T1000 (cell line): Measurements from ENCODE around the gene ABCB9.
"Not testable (repeated sequence)": the region's sequence is repeated elsewhere in the genome, so short reads cannot be mapped to it uniquely, and the experiment has no call there.

ENCODE experiments used
- DNase-seq: peaks from one replicate; lab custom pipeline; 2025; ENCODE audit warnings: mixed read lengths; lab: John Stamatoyannopoulos, UW

ABCB9 gene

GRCh38 chr12:122965851-122966742 is at the start of gene ABCB9:
Gene ABCB9, minus strand, starts transcription at chr12:122966463. Its CDS starts 6,228 bp downstream, at chr12:122960235.
- DNase-seq = peak; percentile 100

- DNase-seq = not testable (repeated sequence)
Measured at GRCh38 chr12:123014473-123014872, 48.2 kb upstream of the ABCB9 start.

DNA sequence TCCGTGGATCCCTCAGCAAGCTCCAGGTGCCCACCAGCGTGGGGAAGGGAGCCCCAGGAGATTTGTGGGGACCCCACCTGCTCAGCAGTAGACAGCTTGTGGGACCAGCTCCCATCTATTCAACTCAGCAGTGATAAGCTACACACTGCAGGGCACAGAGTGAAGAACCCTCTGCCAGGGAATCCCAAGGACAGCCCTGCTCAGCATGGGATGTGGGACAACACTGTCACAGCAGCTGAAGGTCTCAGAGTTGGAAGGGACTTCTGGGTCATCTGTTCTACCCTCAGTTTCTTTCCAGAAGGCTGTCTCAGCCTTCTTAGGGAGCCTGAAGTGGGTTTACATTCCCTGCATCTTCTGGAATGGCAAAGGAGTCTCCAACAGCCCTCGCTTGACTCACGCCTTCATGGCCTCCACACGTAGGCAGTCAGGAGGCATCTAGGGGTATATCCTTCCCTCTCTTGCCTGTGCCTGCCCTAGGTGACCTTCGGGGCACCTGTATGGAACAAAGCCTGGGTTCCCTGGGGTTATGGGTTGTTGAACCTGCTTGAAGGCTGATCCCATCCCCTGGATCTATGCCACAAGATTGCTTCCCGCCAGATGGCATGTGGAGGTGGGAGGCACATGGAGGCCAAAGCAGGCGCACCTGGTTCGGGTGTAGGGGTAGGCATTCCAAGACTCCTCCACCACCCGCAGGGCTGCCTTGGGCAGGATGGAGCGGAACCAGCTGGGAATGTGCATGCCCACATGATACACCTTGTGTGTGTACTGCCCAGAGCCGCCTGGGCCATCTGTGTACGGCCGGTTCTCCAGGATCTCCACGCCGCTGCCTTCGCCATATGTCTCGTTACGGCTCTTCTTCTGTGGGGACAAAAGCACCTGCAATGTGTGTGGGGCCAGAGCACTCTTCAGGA is 47.2 kb upstream of the ABCB9 start:
- no peak for DNase-seq

- no peak for DNase-seq
Measured at GRCh38 chr12:123011701-123012100, 45.4 kb upstream of the ABCB9 start.

DNA sequence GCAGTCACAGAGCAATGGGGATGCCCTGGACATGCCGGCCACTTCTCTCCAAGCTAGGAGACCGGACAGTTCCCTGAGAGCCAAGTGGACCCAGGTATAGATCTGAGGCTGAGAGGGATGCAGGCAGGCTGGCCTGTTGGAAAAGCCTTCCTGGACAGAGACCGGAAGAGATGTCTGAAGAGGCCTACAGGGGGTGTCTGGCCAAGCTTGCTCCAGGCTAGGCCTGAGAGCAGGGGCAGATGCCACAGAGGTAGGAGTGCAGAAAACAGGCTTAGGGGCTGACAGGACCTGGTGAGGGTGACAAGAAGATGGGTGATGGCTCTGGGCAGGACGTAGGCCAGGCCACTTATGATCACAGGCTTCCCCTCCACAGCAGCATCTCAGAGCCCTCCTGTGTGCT is 44.4 kb upstream of the ABCB9 start:
- no peak for DNase-seq

DNA sequence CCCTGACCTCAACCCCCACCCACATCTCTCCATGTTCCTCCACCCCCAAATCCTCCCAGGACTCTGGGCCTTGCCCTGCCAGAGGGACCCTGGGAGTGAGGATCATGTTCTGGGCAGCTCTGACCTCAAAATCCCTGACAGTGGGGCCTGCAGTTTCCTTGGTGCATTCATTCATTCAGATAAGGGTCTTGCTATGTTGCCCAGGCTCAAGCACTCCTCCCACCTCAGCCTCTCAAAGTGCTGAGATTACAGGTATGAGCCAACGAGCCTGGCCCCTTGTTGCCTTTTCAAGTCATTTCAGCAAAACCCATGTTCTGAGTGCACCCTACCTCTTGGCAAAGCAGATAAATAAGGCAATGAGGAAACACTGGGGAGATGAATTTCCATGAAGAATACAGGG is 43.8 kb upstream of the ABCB9 start:
- no peak for DNase-seq

DNA sequence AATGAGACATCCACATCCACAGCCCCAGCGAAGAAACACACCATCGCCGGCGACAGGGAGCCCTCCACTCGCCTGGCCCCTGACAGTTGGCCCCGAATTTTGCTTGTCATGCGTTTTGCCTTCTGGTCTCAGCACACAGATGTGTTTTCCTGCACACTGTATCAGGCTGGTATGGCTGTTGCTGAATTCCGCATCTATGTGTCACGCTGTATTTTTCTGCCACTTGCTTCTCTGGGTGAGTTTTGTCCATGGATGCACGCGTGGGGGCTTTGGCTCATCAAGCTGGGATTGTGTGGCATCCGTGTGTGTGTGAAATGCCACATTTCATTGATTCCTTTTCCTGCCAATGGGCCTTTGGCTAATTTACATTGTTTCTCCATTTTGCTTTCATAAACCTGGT is 40.7 kb upstream of the ABCB9 start:
- no peak for DNase-seq

DNA sequence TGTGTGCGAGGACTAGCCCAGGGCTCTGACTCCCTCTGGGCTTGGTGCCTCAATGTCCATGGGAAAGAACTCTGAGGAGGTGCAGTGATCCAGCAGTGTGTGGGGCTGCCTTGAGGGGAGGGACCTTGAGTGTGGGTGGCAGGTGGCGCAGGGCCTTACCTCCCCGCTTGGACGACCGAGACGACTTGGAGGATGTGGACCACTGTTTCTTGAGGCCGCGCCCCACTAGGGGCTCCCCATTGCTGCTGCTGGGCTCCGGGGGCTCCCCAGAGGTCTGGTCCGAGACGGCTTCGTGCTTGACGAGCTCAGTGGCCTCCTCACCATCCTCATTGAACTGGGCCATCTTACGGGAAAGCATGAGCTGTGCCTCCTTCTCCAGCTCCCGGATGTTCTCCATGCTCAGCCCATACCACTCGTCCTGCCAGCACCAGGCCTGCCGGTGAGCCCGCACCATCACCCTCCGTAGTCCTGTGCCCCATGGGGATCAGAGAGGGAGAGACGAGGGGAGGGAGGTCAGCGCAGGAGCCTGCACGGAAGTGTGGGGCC is 38.9 kb upstream of the ABCB9 start:
- no peak for DNase-seq

DNA sequence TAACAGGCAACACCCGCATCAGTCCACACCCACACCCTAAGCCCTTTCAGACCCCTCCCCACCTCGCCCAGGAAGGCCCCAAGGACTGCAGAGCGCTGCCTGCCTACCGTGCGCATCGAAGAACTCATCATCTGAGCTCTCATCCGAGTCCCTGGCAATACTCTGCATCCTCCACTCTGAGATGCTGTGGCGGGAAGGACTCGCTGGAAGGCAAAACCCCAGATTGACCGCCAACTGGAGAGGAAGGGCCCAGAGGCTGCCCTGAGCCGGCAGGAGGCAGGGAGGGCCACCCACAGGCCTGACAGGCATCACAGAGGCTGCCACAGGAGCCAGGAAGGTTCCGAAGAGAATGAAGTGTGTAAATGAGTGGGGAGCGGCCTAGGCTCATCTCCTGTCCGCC is 38.0 kb upstream of the ABCB9 start:
- no peak for DNase-seq

- DNase-seq = no peak
Measured at GRCh38 chr12:123003257-123003656, 37.0 kb upstream of the ABCB9 start.

DNA sequence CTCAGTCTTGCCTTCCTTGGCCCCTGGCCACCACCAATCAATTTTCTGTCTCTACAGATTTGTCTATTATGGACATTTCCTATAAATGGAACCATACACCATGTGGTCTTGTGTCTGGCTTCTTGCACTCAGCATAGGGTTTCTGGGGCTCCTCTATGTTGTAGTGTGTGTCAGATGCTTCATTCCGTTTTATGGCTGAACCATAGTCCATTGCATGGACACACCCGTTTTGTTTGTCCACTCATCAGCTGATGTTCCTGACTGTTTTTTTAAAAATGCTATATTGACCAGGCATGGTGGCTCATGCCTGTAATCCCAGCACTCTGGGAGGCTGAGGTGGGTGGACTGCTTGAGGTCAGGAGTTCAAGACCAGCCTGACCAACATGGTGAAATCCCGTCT is 35.2 kb upstream of the ABCB9 start:
- DNase-seq = no peak

DNA sequence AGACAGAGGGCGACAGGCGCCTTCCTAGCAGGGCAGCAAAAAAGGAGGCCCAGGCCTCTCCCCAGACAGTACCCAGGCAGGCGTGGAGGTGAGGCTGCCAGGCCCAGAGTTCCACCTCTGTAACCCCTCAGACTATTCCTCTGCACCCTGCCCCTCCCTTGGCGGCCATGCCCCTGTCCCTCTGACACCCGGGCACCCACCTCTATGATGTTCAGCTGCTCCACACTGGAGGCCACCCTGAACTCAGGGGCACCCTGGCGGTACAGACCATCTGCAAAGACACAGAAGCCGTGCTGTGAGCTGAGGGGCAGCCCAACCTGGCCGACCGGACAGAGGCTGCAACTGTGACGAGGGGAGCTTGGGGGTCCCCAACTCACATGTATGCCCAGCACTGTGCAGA is 34.3 kb upstream of the ABCB9 start:
- no peak for DNase-seq

DNA sequence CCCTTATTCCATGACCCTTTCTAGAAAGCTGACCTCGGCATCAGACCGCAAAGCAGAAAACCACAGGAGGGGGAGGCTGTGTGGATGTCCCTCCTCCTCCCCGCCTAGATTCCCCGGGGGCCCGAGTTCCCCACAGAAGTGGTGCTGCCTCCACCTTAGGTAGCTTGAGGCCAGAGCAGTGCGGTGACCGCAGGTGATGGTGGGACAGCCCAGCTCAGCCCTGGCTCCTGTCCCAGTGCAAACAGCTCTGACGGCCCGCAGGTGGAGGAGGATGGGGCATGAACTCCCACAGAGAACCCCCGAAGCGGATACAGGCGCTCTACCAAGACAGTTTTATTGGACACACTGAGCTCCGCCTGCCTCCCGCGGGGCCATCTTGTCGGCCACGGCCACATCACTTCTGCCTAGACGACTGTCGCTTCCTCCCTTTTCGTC is 33.7 kb upstream of the ABCB9 start:
- DNase-seq = no peak

- no peak for DNase-seq
Measured at GRCh38 chr12:122999196-122999946, 33.1 kb upstream of the ABCB9 start.

GRCh38 chr12:122998316-122998715 is 32.1 kb upstream of the ABCB9 start:
- DNase-seq = no peak

DNA sequence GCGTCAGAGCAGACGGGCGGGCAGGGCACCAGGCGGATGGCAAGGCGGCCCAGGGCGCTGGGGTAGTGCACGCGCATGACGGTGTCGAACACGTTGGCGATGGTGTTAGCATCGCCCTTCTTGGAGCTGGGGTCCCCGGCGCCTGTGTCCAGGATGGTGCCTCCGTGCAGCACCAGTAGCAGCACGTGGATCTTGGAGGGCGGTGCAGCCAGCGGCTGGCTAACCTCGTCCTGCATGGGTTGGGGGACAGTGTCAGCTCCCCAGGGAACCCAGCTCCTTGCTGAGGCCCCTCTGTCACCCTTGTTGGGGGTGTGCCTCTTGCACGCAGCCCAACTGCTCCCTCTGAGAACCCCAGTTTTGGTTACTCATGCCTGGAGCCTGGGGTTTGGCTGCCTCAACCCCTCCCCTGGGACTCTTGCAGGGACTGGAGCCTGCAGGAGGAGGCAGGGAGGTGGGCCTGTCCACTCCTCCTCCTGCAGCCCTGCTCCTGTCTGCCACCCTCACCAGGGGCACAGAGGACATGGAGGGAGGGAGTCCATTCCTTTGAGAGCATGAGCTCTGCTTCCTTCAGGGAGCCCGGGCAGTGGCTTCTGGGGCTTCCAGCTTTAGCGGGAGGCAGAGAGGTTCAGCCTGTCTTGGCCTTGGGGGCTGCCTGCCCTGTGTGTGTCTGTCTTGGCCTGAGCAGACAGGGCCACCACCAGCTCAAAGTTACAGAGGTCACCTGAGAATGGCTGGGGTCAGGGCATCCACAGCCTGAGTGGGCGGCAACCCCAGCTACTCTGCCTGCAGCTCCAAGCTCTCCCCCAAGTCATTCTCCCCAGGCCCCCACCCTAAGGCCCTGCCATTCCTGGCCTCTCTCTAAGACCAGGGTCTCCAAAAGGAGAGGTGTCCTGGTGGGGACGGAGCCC is 31.3 kb upstream of the ABCB9 start:
- DNase-seq = no peak

DNA sequence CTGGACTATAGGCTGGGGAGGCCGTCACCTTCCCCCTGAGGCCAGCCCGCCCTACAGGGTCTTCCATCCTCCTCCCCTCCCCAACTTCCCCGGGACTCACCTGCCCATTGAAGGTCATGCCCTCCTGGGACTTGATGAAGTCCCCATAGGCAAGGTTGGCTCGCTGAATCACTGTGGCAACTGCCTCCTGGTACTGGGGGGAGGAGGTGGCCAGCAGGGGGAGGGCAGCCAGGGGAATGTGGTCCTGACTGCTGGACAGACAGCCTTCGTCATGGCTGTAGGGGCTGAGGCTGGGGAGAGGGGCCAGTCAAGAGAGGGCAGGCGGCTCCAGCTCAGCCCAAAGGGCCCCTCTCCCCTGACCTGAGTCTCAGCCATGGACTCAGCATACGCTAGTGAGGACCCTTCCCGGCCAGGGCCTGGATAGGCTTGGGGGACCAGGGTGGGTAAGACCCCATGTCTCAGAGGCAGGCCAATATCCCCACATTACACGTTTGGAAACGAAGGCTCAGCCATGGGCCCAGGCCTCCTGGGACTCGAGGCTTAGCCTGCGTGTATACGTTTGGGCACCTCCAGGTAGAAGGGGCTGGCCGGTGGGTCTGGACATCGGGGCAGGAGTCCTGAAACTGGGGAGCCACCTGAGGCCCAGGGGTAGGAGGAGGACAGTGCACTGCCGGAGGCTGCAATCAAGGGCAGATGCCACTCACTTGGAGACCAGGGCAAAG is 30.5 kb upstream of the ABCB9 start:
- DNase-seq = no peak

- no peak for DNase-seq
Measured at GRCh38 chr12:122996188-122996601, 29.9 kb upstream of the ABCB9 start.

- DNase-seq = no peak
Measured at GRCh38 chr12:122995503-122996187, 29.4 kb upstream of the ABCB9 start.
